WTC11 (cell line): ENCODE results near the gene TRIM62. TPM values are rescaled to one million over a fixed set of nuclear protein-coding genes. Genes with fewer than 3 reads are reported as not detected.

Experiments
- ATAC-seq: fragments of 200-7000 bp; cut with Tn5 transposase; 2 replicates; pipeline ENCODE4 v1.10.0; 2021; ENCODE audit warnings: mild to moderate bottlenecking, moderate library complexity
- CTCF ChIA-PET: fragments of 300-600 bp; sonication (Branson Sonifier 250); formaldehyde crosslinking; loops from one replicate; lab custom pipeline; 2021; ENCODE audit warnings: antibody characterized with exemption; lab: Charles Lee
- POLR2A ChIA-PET: fragments of 350-600 bp; sonication (Branson Sonifier 250); formaldehyde crosslinking; loops from one replicate; lab custom pipeline; 2021; ENCODE audit warnings: antibody characterized with exemption; lab: Charles Lee
- DNase-seq: peaks from one replicate; pipeline ENCODE4 v3.0.0; 2021; ENCODE audit warnings: low spot score
- H3K27ac Mint-ChIP-seq: 2 replicates; pipeline ENCODE4 v1.8.0; 2021; ENCODE audit warnings: mixed read lengths
- H3K27me3 Mint-ChIP-seq: 2 replicates; pipeline ENCODE4 v1.8.0; 2021; ENCODE audit warnings: low read depth, mild to moderate bottlenecking, moderate library complexity, mixed read lengths
- H3K36me3 Mint-ChIP-seq: 2 replicates; pipeline ENCODE4 v1.8.0; 2021; ENCODE audit warnings: mixed read lengths
- H3K4me1 Mint-ChIP-seq: 2 replicates; pipeline ENCODE4 v1.8.0; 2022; ENCODE audit warnings: mixed read lengths
- H3K4me3 Mint-ChIP-seq: 2 replicates; pipeline ENCODE4 v1.8.0; 2021; ENCODE audit warnings: mild to moderate bottlenecking, moderate library complexity, mixed read lengths
- H3K9me3 Mint-ChIP-seq: 2 replicates; pipeline ENCODE4 v1.8.0; 2021; ENCODE audit warnings: mixed read lengths
- ATF3 ChIP-seq: sonication (generic); formaldehyde crosslinking; conservative IDR thresholded peaks from 2 replicates; pipeline ENCODE4 v1.8.1; 2022; ENCODE audit warnings: mild to moderate bottlenecking, missing genetic modification reagents
- FOXP1 ChIP-seq: sonication (generic); formaldehyde crosslinking; IDR thresholded peaks from 2 replicates; pipeline ENCODE4 v1.8.0; 2022; ENCODE audit warnings: missing genetic modification reagents, mild to moderate bottlenecking, moderate library complexity, borderline replicate concordance
- FOXP4 ChIP-seq: sonication (generic); formaldehyde crosslinking; IDR thresholded peaks from 2 replicates; pipeline ENCODE4 v1.8.0; 2022; ENCODE audit warnings: mild to moderate bottlenecking, missing genetic modification reagents
- JUN ChIP-seq: sonication (generic); formaldehyde crosslinking; IDR thresholded peaks from 2 replicates; pipeline ENCODE4 v1.8.0; 2023; ENCODE audit warnings: mild to moderate bottlenecking, missing genetic modification reagents
- KAT7 ChIP-seq: sonication (generic); formaldehyde crosslinking; IDR thresholded peaks from 2 replicates; pipeline ENCODE4 v1.8.1; 2023; ENCODE audit warnings: missing genetic modification reagents, mild to moderate bottlenecking, borderline replicate concordance
- MAX ChIP-seq: sonication (generic); formaldehyde crosslinking; IDR thresholded peaks from 2 replicates; pipeline ENCODE4 v1.8.0; 2022; ENCODE audit warnings: mild to moderate bottlenecking, missing genetic modification reagents
- USF2 ChIP-seq: sonication (generic); formaldehyde crosslinking; IDR thresholded peaks from 2 replicates; pipeline ENCODE4 v1.8.1; 2023; ENCODE audit warnings: mild to moderate bottlenecking, missing genetic modification reagents, moderate library complexity
- ZNF263 ChIP-seq: sonication (generic); formaldehyde crosslinking; IDR thresholded peaks from 2 replicates; pipeline ENCODE4 v1.8.1; 2022; ENCODE audit warnings: low read depth, mild to moderate bottlenecking, moderate library complexity, missing genetic modification reagents
- ZNF416 ChIP-seq: fragments of 250-450 bp; sonication (Bioruptor Pico); IDR thresholded peaks from 2 replicates; pipeline ENCODE4 v1.9.0; 2021; ENCODE audit warnings: mild to moderate bottlenecking, inconsistent platforms
- ZNF512 ChIP-seq: sonication (generic); formaldehyde crosslinking; IDR thresholded peaks from 2 replicates; pipeline ENCODE4 v1.8.1; 2022; ENCODE audit warnings: missing genetic modification reagents, borderline replicate concordance
- ZSCAN18 ChIP-seq: fragments of 250-450 bp; sonication (Bioruptor Pico); IDR thresholded peaks from 2 replicates; pipeline ENCODE4 v2.1.2; 2022; ENCODE audit warnings: mild to moderate bottlenecking, moderate library complexity
- total RNA-seq: library from RNA; stranded (reverse); gene quantifications from 3 replicates; pipeline ENCODE4 v1.2.3, GENCODE V29; 2021
- TF ChIP-seq, protein P1 (sequence below): sonication (generic); formaldehyde crosslinking; IDR thresholded peaks from 2 replicates; pipeline ENCODE4 v1.8.0; 2022; ENCODE audit warnings: mild to moderate bottlenecking, missing genetic modification reagents
- TF ChIP-seq, protein P2 (sequence below): sonication (generic); formaldehyde crosslinking; IDR thresholded peaks from 2 replicates; pipeline ENCODE4 v1.8.1; 2022; ENCODE audit warnings: low read depth, mild to moderate bottlenecking, moderate library complexity, missing genetic modification reagents, borderline replicate concordance
- TF ChIP-seq, protein P3 (sequence below): sonication (generic); formaldehyde crosslinking; IDR thresholded peaks from 2 replicates; pipeline ENCODE4 v1.8.1; 2022; ENCODE audit warnings: low read depth, missing genetic modification reagents, borderline replicate concordance
- TF ChIP-seq, protein P4 (sequence below): fragments of 250-450 bp; sonication (Bioruptor Pico); conservative IDR thresholded peaks from 2 replicates; pipeline ENCODE4 v1.9.0; 2021; ENCODE audit warnings: mild to moderate bottlenecking
- TF ChIP-seq, protein P5 (sequence below): sonication (generic); formaldehyde crosslinking; IDR thresholded peaks from 2 replicates; pipeline ENCODE4 v1.8.1; 2023; ENCODE audit warnings: mild to moderate bottlenecking, missing genetic modification reagents

TRIM62 gene
- total RNA-seq, 1 experiment from 2014 or later, result 13.6 TPM

- ChIA-PET POLR2A (no interaction called here), CTCF (interaction anchor here (1.2 kb wide), 1 partner anchor 38 kb away, joined by 3 read pairs; no protein-coding TSS in a partner anchor)
- ATAC-seq, result no peak
- H3K27me3 Mint-ChIP-seq, result peaks cover 2% of the 10 kb centered on the region
- TF ChIP-seq USF2 (CRISPR knock-in tag), result no peak
- TF ChIP-seq, protein P1, sequence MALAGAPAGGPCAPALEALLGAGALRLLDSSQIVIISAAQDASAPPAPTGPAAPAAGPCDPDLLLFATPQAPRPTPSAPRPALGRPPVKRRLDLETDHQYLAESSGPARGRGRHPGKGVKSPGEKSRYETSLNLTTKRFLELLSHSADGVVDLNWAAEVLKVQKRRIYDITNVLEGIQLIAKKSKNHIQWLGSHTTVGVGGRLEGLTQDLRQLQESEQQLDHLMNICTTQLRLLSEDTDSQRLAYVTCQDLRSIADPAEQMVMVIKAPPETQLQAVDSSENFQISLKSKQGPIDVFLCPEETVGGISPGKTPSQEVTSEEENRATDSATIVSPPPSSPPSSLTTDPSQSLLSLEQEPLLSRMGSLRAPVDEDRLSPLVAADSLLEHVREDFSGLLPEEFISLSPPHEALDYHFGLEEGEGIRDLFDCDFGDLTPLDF (CRISPR knock-in tag), result no peak
- TF ChIP-seq ATF3, result no peak
- TF ChIP-seq, protein P2, sequence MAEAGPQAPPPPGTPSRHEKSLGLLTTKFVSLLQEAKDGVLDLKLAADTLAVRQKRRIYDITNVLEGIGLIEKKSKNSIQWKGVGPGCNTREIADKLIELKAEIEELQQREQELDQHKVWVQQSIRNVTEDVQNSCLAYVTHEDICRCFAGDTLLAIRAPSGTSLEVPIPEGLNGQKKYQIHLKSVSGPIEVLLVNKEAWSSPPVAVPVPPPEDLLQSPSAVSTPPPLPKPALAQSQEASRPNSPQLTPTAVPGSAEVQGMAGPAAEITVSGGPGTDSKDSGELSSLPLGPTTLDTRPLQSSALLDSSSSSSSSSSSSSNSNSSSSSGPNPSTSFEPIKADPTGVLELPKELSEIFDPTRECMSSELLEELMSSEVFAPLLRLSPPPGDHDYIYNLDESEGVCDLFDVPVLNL (CRISPR knock-in tag), result no peak
- no peak for TF ChIP-seq ZSCAN18 (CRISPR knock-in tag)
- peaks cover 19% of the 10 kb centered on the region for H3K4me1 Mint-ChIP-seq
- no peak overlapping the region for H3K4me3 Mint-ChIP-seq
- H3K9me3 Mint-ChIP-seq, result no peaks in the 10 kb centered on the region
- H3K36me3 Mint-ChIP-seq, result no peaks in the 10 kb centered on the region
- H3K27ac Mint-ChIP-seq, result no peak overlapping the region
- DNase-seq, result no peak
Observed at GRCh38 chr1:33131191-33131590, 50.7 kb downstream of the TRIM62 start.

- CTCF ChIA-PET, result no interaction called here
- Mint-ChIP-seq H3K27me3 (peaks cover 11% of the 10 kb centered on the region), H3K36me3 (peaks cover 5% of the 10 kb centered on the region; the same call in 1 of the 2 replicates), H3K4me3 (no peak overlapping the region), H3K9me3 (peaks cover 6% of the 10 kb centered on the region), H3K4me1 (peaks cover 19% of the 10 kb centered on the region), H3K27ac (no peak overlapping the region)
- DNase-seq (no peak), ATAC-seq (no peak)
- POLR2A ChIA-PET, result no interaction called here
- TF ChIP-seq, protein P3, sequence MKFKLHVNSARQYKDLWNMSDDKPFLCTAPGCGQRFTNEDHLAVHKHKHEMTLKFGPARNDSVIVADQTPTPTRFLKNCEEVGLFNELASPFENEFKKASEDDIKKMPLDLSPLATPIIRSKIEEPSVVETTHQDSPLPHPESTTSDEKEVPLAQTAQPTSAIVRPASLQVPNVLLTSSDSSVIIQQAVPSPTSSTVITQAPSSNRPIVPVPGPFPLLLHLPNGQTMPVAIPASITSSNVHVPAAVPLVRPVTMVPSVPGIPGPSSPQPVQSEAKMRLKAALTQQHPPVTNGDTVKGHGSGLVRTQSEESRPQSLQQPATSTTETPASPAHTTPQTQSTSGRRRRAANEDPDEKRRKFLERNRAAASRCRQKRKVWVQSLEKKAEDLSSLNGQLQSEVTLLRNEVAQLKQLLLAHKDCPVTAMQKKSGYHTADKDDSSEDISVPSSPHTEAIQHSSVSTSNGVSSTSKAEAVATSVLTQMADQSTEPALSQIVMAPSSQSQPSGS (CRISPR knock-in tag), result no peak
- TF ChIP-seq FOXP4 (CRISPR knock-in tag), result no peak
- TF ChIP-seq FOXP1 (CRISPR knock-in tag), result no peak
- no peak for TF ChIP-seq ZNF416 (CRISPR knock-in tag)
- no peak for TF ChIP-seq MAX (CRISPR knock-in tag)
- TF ChIP-seq ZNF512 (CRISPR knock-in tag), result no peak
- TF ChIP-seq USF2 (CRISPR knock-in tag), result no peak
- TF ChIP-seq, protein P4, sequence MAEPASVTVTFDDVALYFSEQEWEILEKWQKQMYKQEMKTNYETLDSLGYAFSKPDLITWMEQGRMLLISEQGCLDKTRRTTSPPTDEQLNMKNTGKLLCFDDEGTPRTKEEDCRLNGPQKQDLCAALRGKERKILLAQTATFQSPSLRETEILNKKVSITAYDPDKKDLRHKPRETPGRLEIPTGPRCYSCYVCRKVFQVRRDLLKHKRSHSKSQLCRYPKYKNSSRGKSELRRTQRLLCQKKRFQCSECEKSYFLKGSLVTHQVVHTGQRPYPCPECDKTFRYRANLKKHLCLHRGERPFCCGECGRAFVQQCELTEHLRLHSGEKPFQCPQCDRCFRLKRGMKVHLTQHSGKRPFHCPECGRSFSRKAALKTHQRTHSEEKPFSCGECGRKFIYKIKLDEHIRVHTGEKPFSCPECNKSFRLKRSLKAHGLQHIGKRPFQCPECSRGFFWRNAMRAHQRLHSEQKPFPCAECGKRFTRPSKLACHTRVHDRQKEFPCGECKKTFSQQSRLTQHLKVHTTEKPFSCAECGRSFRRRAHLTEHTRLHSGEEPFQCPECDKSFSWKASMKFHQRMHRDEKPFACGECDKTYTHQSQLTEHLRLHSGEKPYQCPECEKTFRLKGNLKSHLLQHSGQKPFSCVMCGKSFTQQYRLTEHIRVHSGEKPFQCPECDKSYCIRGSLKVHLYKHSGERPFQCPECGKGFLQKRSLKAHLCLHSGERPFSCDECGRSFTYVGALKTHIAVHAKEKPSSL, result no peak
- no peak for TF ChIP-seq KAT7
- TF ChIP-seq, protein P5, sequence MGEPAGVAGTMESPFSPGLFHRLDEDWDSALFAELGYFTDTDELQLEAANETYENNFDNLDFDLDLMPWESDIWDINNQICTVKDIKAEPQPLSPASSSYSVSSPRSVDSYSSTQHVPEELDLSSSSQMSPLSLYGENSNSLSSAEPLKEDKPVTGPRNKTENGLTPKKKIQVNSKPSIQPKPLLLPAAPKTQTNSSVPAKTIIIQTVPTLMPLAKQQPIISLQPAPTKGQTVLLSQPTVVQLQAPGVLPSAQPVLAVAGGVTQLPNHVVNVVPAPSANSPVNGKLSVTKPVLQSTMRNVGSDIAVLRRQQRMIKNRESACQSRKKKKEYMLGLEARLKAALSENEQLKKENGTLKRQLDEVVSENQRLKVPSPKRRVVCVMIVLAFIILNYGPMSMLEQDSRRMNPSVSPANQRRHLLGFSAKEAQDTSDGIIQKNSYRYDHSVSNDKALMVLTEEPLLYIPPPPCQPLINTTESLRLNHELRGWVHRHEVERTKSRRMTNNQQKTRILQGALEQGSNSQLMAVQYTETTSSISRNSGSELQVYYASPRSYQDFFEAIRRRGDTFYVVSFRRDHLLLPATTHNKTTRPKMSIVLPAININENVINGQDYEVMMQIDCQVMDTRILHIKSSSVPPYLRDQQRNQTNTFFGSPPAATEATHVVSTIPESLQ (CRISPR knock-in tag), result no peak
- no peak for TF ChIP-seq JUN
- no peak for TF ChIP-seq ZNF263 (CRISPR knock-in tag)
Observed at GRCh38 chr1:33130297-33130696, 51.5 kb downstream of the TRIM62 start.
